Fibroblast of skin of right quadriceps (primary cell): ENCODE data around the gene MRM1.

ENCODE experiments used
- DNase-seq: peaks from one replicate; pipeline ENCODE4 v3.0.0-alpha.2; 2013

The MRM1 gene

DNA sequence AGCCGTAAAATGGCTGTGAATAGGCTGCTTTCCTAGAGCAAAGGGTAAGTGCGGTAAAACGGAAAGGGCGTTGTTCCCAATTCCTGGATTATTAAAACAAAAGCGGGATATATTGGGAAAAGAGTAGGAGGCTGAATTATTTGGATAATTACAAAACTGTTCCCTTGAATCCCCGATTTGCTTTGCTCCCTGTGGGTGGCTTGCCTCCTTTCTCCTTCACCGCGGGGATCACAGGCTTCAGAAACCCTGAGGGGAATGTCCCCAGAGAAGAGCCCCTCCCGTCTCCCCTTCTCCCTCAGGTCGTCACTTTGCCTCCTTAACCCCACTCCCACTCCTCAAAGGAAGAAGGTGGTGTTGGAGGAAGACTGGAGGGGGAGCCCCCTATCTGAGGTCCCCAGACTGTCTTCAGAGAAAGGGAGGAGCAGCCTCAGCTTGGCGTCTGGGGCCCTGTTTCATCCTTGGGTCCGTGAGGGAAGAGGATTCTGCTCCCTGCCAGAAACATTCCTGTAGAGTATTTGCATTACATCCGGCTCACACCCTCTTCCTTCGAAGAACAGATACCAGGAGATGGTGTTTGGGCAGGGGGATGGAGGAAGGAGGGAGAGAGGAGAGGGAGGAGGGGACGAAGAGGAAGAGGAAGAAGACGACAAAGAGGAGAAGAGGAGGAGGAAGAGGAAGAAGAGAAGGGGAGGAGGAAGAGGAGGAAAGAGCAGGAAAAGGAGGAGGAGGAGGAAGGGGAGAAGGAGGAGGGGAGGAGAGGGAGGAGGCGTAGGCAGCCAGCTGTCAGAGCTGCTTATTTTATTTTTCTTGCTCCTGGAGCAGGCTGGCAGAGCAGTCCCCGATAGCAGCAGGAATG is 31.8 kb downstream of the MRM1 start:
- DNase-seq = no peak

DNA sequence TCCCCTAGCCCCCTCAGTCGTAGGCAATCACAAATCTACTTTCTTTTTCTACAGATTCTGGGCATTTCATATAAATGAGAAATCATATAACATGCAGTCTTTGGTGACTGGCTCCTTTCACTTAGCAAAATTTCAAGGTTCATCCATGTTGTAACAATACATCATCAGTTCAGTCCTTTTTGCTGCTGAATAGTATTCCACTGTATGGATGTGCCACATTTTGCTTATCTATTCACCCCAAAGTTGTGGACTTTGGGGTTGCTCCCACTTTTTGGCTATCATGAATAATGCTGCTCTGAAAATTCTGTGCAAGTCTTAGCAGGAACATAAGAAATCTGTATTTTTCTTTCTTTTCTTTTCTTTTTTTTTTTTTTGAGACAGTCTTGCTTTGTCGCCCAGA is 39.0 kb downstream of the MRM1 start:
- DNase-seq = no peak

DNA sequence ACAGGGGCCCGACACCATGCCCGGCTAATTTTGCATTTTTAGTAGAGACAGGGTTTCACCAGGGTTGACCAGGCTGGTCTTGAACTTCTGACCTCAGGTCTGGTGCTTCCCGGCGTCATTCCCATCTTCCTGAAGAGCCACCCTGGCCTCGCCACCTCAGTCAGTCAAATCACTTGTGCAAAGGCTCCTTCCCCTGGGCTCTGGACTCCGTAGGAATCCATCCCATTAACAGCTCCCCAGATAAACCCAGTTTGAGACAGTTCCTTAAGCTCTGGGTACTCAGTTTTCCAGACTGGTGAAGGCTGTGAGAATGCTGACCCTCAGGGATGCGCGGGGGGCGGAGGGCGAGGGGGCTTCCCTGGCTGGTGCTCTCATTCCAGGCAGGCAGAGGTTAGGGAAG is 39.5 kb downstream of the MRM1 start:
- no peak for DNase-seq

DNA sequence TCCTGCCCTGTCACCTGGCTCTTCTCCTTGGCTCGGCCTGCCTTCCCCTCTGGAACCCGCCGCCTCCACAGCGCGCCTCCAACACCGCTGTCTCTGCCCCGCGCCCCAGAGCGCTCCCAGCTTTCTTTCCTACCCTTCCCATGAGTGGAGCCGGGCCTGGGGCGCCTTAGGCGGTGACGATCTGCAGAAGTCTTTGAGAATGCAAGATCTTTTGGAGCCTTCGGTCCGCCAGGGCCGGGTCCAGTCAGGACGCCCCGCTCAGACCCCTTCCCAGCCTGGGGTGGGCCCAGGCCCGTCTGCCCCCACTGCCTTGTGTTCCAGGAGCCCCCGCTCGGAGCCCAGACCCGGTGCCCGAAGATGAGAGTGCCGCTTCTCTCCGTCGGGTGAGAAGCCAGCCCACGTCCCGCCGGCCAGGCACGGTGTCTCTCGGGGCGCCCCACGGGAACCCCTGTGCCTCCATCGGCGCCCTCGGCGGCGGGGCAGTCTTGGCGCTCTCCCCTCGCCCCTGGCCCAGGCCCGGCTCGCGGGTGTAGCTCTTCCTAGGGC is 40.0 kb downstream of the MRM1 start:
- DNase-seq = no peak

DNA sequence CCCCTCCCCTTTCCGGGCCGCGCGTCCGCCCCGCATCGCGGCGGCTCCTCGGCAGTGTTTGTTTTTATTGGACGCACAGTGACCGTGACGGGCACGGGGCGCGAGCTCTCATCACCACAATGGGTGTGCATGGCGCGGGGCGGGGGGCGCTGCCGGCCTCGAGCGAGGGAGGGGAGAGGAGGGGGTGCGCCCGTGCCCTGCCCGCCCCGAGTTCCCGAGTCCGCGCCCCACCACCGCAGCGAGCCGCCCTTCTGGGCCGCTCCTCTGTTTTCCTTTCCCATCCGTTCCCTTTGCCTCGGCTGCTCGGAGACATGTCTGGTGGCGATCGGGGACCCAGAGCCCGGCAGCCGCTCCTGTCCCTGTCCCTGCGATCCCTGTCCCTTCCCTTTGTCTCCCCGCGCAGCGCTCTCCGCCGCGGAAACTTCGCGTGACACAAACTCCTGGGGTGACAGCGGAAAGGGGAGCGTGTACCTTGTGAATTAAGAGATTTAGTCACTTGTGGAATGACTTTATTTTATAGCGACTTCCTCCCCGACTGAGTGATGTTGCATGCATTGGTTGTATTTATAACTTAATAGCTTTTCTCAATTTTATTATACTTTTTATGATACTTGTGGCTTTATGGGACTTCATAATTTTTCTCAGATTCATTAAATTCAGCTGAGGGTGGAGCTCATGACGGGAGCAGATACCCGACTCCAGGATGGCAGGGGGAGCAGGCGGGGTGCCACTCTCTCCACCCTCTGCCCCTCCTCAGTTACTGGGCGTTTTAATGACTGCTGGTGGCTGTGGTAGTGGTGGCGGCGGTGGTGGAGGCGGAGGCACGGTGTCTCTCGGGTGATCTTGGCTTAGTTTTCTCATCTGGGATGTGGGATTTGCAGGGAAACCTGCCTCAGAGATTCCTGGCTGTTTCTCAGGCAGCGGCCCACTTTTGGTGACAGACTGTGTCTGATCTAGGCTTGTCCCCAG is 40.8 kb downstream of the MRM1 start:
- no peak for DNase-seq

DNA sequence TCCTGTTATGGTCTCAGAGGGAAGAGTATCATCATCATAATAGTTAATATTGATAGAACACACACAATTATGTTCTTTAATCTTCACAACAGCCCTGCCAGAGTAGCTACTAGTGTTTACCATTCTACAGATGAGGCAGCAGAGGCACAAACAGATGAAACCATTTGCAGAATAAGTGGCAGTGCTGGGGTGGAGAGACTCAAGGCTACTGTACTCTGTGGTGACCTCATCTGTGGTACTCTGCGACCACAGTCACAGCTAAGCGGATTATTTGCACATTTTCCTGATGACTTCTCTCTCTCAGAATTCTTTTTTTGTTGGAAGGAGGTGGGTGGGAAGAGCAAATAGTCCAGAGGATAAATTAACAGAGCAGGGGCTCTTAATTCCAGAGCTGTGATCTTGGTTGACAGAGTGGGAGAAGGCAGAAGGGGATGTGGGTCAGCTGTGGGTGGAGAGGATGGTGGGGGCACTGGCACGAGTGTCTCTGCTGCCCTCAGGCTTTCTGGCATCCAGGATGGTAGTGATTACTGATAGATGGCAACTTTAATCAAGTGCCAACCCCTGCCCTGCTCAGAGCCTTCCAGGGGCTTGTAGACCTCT is 41.8 kb downstream of the MRM1 start:
- DNase-seq = no peak

DNA sequence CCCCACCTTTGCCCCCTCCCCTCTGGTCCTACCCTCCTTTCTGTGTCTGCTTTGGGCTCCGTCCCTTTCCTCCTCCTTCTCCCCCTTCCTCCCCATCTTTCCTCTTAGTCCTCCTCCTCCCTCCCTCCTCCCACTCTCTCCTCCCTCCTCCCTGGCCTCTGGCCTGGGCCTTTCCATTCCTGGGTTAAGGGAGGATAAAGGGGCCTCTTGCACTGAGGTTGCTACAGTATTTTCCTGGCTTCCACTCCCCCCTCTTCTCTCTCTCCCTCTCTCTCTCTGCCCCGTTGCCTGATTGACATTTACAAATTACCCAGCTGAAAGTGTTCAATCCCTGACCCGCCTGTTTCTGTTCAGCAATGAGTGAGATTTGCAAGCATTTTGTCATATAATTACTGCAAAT is 44.0 kb downstream of the MRM1 start:
- DNase-seq = no peak

DNA sequence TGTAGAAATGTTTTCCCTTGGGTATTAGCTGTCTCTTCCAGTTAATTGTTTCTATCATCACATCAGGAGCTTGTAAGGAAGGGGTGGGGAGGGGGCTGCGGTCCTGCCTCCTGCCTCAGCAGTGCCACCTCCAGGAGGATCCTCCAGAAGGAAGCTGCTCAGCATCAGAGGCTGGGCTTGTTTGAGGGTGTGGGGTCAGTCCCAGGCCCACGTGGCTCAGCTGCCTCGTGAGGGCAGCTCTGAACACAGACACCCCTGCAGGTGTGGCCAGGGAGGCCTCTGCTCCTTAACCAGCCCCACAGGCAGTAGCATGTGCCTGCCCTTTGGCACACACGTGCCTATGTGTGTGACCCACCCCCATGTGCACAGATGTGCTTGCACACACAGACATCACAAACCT is 46.3 kb downstream of the MRM1 start:
- no peak for DNase-seq

DNA sequence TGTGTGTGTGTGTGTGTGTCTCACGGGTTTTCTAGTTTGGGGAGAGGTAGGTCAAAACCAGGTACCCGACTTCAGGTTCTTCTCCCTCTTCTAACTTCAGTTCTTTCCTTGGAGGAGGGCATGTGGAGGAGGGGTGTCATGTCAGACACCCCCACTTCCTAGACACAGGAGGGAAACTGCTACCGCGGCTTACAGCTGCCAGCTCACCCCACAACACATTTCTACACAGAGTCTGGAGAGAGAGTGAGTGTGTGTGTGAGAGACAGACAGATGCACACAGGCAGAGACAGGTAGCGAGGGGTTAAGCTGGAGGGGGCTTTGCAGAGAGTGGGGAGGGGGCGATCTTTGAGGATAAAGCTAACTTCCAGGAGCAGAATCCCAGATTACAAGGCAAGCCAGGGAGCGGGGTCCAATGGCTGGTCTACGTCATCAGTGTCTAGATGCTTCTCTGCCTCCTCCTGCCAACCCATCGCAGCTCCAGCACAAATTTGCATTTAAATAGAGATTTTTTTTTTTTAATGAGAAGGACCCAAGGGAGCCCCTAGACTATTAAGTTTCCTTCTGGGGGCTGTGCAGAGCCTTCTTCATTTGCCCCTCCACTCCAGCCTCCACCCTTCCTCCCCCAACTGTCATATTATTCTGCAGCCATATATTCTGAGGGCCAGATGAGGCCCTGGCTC is 48.9 kb downstream of the MRM1 start:
- DNase-seq = no peak

DNA sequence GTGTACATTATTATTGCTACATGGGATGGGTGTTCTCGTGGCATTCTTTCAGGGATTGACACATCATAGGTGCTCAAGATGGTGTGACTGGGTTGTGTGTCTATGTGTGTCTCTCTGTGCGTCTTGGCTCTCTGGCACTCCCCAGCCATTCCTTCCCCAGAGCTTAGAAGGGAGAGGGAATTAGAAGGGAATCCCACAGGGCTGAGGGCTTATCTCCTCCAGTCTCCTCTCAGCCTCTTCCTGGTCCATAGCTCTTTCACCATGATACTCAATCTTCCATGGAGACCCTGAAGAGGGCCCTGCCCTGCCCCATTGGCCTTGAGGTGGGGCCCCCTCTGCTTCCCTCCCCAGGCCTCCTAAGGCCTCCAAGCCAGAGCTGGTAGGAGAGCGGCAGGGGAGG is 52.0 kb downstream of the MRM1 start:
- DNase-seq = no peak

DNA sequence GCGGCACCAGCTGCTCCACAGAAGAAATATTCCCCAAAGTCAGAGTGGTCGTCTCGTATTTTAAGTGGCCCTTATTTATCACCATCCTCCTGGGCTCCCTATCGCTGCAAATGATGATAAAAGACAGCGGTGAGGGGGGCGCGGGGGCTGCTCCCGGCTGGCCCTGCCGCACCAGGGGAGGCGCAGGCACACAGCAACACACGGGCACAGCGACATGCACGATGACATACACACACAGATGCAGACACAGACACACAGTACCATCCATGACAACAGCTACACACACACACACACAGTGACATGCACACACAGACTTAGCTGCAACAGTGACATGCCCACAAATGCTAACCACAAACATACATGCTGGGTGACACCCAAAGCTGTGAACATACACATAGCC is 52.5 kb downstream of the MRM1 start:
- DNase-seq = no peak

DNA sequence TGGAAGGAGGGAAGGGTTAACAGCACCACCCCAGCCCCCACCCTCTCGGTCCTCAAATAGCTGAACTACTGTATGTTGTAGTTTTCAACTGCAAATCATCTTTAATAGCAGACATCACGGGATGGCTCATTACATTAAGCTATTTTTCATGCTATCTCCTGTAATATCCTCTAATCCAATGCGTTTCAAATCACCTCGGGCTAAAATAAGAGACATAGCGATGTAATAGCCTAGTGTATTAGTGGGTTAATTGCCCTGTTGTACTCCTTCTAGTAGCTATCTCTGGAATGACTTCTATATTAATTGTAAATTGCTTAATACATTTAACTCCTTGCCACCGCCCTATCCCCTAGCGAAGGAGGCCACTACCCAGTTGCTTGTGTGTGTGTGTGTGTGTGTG is 54.3 kb downstream of the MRM1 start:
- DNase-seq = no peak

DNA sequence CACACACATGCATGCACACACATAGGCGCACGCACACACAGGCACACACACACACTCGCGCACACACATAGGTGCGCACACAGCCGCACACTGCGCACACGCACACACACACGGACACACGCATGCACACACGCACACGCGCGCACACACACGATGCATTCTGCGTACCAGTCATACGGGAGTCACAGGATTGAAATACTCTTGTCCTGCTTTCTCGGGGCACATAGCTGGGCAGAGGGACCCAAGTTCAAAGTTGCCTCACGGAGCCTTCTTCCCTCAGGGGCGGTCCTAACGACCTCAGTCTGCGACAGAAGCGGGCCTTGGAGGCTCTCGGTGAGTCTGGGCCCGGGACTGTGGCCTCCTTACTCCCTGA is 56.0 kb downstream of the MRM1 start:
- no peak for DNase-seq

DNA sequence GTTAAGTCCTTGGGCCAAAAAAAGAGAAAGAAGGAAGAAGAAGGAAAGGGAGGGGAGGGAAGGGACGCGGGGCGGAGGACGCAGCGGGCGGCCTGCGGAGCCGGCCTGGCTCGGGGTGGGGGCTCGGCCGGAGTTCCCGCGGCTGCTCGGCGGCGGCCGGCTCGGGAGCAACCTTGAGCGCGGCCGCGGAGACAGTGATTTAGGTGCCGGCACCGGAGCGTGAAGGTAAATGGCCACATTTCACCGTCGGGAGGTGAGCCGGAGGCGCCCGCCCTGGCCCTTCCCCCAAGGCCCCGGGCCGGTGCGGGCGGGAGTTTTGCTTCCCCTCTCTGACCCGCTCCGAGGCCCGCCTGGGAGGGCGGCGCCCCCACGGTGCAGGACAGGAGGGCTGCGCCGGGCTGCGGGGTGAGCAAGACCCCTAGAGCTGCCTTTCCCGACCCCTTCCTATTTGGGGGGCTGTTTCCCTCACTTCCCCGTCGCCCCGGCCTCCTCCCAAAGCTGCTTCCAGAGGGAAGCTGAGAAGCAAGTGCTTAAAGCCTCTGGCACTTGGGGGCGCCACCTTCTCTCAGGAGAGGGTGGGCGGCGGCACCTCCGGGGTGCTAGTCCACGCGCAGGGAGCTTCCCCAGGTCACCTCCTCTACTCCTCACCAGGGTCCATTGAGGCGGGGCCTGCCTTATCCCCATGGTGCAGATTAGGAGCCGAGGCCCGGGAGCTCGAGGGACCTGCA is 56.5 kb downstream of the MRM1 start:
- DNase-seq = no peak
